GM18498 (cell line): ENCODE measurements around the gene MICAL1.

Experiments used
- ATAC-seq: cut with Tn5 transposase; IDR thresholded peaks from one replicate; pipeline ENCODE4 v1.9.1; 2021; ENCODE audit warnings: mild to moderate bottlenecking, moderate library complexity; ENCODE audit not compliant: unreplicated experiment

Gene MICAL1

DNA sequence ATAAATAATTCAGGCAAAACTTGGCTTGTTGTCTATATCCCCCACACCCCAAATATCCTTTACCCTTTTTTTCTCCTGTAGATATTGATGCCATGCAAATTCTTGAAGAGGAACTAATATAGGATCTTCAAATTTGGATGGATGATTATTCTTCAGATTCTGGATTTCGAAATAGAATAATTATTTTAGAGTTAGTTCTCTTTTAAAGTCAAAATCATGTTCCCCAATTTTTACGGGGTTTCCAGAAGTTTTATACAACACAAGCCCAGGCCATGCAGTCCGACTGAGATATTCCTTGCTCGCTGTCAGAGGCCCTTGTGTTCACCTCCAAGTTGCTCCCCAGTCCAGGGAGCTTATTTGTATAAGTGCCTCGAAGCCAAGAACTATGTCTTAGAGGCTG lies 19.5 kb downstream of the MICAL1 start:
- no peak for ATAC-seq

DNA sequence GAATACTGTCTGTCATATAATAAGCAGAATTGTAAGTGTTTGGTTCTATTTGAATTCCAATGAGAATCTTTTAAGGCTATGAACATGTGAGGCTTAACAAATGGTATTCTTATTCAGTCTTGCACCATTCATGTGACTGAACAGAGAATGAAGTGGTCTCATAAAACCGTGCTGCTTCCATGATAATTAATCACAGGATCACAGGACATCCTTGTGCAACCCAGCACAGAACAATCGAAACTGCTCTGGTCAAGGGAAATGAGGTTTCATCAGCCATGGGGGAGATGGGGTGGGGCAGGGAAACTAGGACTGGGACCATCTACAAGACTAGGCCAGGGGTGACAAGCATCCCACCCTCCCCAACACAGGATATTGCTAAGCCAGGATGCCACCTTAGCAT lies 21.1 kb downstream of the MICAL1 start:
- no peak for ATAC-seq

DNA sequence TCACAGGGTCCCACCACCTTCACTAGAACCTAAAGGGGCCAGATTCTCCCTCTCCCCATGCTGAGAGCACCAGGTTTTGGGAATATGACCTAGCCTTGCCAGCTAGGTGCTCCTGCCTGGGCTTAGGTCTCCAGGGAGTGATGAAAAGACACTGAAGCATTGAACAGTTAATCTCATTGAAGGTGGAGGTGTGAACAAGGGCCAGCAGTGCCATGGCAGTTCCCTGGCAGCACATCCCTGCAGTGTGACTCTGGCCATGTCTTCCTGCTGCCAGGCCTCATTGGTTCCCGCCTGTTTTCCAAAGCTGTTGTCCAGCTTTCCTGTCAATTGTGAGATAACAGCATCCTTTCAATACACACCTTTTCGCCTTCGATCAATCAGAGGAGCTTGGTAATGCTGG lies 26.1 kb downstream of the MICAL1 start:
- ATAC-seq, result no peak

DNA sequence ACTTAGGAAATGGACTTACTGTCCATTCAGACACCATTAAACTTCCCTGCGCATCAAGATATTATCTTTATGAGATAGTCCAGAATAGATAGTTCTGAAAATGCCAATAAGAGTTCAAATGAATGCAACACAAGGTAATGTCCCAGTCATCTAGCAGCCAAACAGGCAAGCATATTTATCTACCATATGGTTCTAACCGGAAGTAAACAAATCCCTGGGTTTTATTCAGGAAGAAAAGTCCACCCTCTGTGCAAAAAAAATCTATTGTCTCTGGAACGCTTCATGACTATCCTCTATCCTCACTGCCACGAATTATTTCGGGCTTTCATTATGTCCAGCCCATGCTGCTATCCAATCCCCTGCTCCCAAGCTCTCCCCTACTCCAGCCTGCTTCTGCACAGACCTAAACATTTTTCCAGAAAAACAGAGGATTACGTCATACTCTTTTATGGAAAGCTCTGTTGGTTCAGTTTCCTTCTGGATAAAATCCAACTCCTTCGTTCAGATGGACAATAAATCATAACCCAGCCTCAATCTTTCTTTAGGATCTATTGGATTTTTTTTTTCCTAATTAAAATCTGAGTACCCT lies 26.6 kb downstream of the MICAL1 start:
- ATAC-seq, result no peak

DNA sequence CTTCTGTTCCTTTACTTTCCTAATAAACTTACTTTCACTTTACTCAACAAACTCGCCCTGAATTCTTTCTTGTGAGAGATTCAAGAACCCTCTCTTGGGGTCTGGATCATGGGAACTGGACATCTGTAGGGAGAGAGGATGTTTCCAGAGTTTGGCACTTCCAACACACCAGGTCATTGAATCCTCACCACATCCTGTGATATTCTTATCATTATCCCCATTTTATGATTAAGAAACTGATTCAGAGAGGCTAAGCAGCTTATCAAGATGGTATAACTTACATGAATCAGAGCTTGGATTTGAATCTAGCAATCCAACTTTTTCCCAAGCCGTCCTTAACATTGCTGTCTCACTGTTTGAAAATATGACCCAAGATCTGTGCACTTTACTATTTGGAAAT lies 30.6 kb downstream of the MICAL1 start:
- ATAC-seq, result no peak

DNA sequence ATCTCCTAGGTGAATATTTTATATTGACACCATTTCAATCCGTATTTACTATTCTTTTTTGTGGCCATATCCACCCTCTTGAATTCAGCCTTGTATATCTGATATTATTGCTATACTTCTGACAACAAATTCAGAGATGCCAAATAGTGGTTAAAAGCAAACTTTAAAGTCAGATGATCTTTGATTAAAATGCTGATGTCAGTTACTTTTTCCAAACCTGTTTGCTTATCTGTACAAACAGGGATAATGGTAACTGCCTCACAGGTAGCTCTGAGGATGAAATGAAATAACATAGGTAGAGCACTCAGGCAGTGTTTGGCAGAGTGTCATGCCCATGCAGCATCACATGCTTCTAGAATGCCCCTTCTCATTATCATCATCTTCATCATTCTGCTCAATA lies 34.4 kb downstream of the MICAL1 start:
- ATAC-seq, result no peak

DNA sequence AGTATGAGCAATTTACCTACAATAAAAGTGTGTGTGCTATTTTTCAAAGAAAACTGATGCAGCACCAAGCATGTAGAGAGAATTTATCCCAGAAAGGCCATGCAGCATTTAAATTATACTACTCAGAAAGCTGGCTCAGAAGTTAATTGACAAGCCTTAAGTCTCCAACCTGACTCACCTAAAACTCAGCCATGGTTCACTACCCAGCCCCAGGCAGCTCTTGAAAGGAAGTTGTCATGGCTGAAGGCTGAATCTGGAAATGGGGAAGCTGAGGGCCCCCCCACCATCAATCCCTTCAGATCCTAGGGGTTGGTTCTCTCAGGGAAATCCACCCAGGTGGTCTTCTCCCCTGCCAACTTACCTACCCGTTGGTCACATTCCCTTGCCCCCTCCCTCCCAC lies 34.8 kb downstream of the MICAL1 start:
- ATAC-seq, result no peak

DNA sequence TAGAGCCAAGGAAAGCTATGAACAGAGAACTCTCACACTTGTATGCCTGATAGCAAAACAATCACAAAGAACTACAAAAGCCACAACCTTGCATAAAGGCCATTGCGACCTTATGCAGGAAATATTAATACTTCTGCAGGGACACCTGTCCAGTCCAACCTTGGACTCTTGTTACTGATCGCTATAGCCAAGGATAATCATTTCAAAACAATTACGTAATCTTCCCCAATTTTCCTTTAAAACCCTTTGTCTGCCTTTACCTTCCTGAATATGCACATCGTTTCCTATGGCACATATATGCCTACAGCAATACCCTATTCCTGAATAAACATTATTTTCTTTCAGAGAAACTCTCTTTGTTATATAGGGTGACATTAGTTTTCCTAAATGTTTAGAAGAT lies 37.9 kb downstream of the MICAL1 start:
- no peak for ATAC-seq

DNA sequence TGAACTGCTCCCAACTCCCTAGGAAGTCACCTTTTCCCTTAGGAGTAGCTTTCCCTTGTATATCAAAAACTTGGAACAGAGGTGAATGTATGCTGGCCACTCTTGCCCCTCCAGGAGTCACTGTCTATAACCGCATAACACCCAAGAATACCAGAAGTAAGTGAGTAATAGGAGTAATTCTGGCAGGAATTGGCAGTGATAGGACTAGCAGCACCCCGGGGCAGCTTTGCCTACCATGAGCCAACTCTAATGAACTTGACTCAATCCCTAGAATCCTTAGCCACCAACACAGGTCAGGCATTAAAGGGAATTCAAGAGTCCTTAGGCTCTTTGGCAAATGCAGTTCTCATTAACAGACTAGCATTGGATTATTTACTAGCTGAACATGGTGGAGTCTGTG lies 44.5 kb downstream of the MICAL1 start:
- ATAC-seq, result no peak

DNA sequence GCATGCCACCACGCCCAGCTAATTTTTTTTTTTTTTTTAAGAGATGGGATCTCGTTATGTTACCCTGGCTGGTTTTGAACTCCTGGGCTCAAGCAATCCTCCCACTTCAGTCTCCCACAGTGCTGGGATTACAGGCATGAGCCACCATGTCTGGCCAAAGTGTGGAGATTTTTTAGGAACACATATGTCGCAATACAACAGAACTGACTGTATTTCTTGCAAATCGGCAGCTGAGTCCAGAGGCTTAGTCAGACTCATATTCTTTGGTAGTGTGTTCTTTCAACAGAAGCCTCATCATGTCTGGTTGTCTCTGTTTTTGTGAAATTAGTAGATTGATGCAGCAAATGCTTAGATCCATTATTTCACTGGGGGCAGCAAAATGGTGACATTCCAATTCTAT lies 49.4 kb downstream of the MICAL1 start:
- ATAC-seq, result no peak

DNA sequence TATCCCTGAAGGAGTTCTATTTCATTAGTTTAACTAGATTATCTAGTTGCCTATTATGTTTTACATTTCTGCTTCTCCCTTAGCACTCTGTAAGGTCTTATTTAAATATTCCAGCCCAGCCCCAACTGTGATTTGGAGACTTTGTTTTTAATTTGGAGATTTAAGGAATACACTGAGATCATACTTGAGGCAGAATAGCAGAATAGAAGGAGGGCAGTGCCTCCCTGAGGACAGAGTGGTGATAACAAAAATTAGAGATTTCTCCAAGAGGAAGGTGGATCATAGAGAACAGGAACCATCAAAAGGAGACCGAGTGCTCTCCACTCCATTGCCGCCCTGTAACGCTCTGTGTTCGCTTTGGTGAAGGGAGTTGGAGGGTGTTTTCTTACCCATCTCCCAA lies 58.6 kb downstream of the MICAL1 start:
- ATAC-seq, result no peak

DNA sequence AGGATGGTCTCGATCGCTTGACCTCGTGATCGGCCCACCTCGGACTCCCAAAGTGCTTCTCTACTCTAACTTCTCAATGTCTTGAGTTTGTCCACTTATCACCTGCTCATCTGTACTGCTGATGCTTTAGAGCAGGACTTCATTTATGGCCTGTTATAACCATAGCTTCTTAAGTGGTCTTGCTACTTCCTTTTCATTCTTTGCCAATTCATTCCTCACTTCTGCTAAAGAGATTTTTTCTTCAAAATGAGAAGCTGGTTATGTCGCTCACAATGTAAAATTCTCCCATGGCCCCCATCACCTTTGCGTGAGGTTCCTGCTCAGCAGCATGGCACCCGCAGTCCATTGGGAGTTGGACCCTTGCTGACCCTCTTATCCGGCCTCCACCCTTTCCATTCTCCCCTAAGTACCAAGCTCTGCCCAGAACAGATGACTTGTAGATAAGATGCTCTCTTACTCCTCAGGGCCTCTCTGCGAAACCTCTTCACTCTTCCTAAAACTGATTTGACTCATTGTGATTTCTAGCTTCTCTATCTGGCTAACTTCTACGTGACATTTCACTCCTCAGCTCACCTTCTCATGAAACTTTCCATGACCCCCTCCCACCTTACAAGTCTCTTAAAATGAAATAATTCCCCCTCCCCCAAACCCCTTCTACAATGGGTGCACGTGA lies 59.4 kb downstream of the MICAL1 start:
- ATAC-seq, result no peak
